ENCODE results near the gene GP1BB. TPM values are rescaled to one million over a fixed set of nuclear protein-coding genes. Genes with fewer than 3 reads are reported as not detected.

Gene GP1BB
- polyA plus RNA-seq, 1 donor from 2014 or later, result 2.0 TPM

DNA sequence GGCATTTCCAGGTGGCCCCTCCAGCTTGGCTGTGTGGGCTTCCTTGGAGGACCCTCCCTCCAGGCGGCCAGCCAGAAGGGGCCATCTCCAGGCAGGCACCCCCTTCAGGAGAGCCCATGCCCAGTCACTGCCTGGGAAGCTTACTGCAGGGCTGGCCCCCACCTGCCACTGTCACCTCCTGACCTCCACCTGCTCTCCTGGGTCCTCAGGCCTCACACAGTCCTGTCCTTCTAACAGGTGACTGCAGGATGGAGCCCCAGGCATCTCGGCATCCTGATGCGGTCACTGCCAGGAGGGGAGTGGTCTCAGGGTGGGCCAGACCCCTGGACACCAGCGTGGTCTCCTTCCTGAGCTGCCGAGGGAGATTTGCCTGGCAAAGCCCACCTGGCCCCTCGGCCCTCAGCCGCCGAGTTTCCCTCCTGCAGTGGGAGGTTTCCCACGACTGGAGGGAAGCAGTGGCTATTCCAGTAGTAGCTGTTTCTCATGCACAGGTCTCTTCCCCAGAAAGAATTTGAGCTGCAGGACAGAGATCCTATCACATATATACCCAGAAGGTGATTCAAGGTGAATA, 50.2 kb downstream of the GP1BB start:
- Mint-ChIP-seq H3K27ac (peak overlapping the region in 1 of 3 donors; percentile 33), H3K27me3 (peaks cover 72% of the 10 kb centered on the region), H3K4me1 (peaks cover 21 to 27% (median 24%) of the 10 kb centered on the region in 3 donors), H3K4me3 (peak overlapping the region; percentile 49 to 98 (median 86)), H3K9me3 (peaks cover 0 to 2% (median 0%) of the 10 kb centered on the region in 3 donors), H3K36me3 (peaks cover 5% of the 10 kb centered on the region)

Other genes starting within 250 kb of the GP1BB start
- 52.1 TPM for gene UFD1, start 244.3 kb upstream of the GP1BB start, polyA plus RNA-seq
- 0.39 TPM for gene CDC45, start 243.6 kb upstream of the GP1BB start, polyA plus RNA-seq
- 0.79 TPM for gene CLDN5, start 199.1 kb upstream of the GP1BB start, polyA plus RNA-seq
- gene SEPTIN5, start 9.0 kb upstream of the GP1BB start, polyA plus RNA-seq, result 0.43 TPM
- not detected for gene TBX1, start 37.2 kb downstream of the GP1BB start, polyA plus RNA-seq
- gene GNB1L, start 131.3 kb downstream of the GP1BB start, polyA plus RNA-seq, result 15.3 TPM
- gene RTL10, start 131.3 kb downstream of the GP1BB start, polyA plus RNA-seq, result 7.3 TPM
- 85.3 TPM for gene COMT, start 218.2 kb downstream of the GP1BB start, polyA plus RNA-seq
- gene TXNRD2, start 218.3 kb downstream of the GP1BB start, polyA plus RNA-seq, result 17.3 TPM

Data from IgD-negative memory B cell (primary cell).